HepG2 (cell line): ENCODE results near the gene ZNF620. TPM values are rescaled to one million over a fixed set of nuclear protein-coding genes. Genes with fewer than 3 reads are reported as not detected.
A peak's percentile ranks its signal among the peaks of the same experiment; 100 is the strongest.

Source experiments
- AKAP8 ChIP-seq: sonication (generic); formaldehyde crosslinking; IDR thresholded peaks from 2 replicates; pipeline ENCODE4 v1.5.1; 2020; ENCODE audit warnings: mild to moderate bottlenecking, missing genetic modification reagents
- DPF2 ChIP-seq: sonication (generic); formaldehyde crosslinking; IDR thresholded peaks from 2 replicates; pipeline ENCODE4 v1.4.0; 2020; ENCODE audit warnings: mild to moderate bottlenecking, low read depth, missing genetic modification reagents, borderline replicate concordance
- ELK4 ChIP-seq: sonication (generic); formaldehyde crosslinking; IDR thresholded peaks from 2 replicates; pipeline ENCODE4 v1.9.0; 2021; ENCODE audit warnings: missing genetic modification reagents, borderline replicate concordance
- FOXK2 ChIP-seq: fragments of 450-650 bp; IDR thresholded peaks from 2 replicates; pipeline ENCODE4 v1.6.1; 2016
- HHEX ChIP-seq: IDR thresholded peaks from 2 replicates; pipeline ENCODE4 v1.6.1; 2016; ENCODE audit warnings: control low read depth
- HNF4A ChIP-seq: sonication (generic); formaldehyde crosslinking; IDR thresholded peaks from 2 replicates; pipeline ENCODE4 v1.4.0; 2020; ENCODE audit warnings: missing genetic modification reagents
- HOXA5 ChIP-seq: sonication (generic); formaldehyde crosslinking; IDR thresholded peaks from 2 replicates; pipeline ENCODE4 v1.4.0; 2020; ENCODE audit warnings: missing genetic modification reagents
- KAT7 ChIP-seq: IDR thresholded peaks from 2 replicates; pipeline ENCODE4 v1.6.1; 2018; ENCODE audit warnings: borderline replicate concordance, missing compliant biosample characterization
- KMT2B ChIP-seq: IDR thresholded peaks from 2 replicates; pipeline ENCODE4 v1.6.1; 2016; ENCODE audit warnings: missing genetic modification reagents, missing compliant biosample characterization
- MTF1 ChIP-seq: sonication (generic); formaldehyde crosslinking; IDR thresholded peaks from 2 replicates; pipeline ENCODE4 v1.5.0; 2020; ENCODE audit warnings: missing genetic modification reagents
- PAF1 ChIP-seq: IDR thresholded peaks from 2 replicates; pipeline ENCODE4 v1.6.1; 2016; ENCODE audit warnings: missing genetic modification reagents, missing compliant biosample characterization
- POLR2AphosphoS5 ChIP-seq: IDR thresholded peaks from 2 replicates; pipeline ENCODE4 v1.6.1; 2012; ENCODE audit warnings: low read depth, low read length
- PRDM10 ChIP-seq: sonication (generic); formaldehyde crosslinking; IDR thresholded peaks from 2 replicates; pipeline ENCODE4 v1.4.0; 2020; ENCODE audit warnings: low read depth, missing genetic modification reagents
- SETDB1 ChIP-seq: sonication (generic); formaldehyde crosslinking; IDR thresholded peaks from 2 replicates; pipeline ENCODE4 v1.5.1; 2020; ENCODE audit warnings: missing genetic modification reagents, mild to moderate bottlenecking, borderline replicate concordance
- SRSF9 ChIP-seq: fragments of 200-400 bp; formaldehyde crosslinking; IDR thresholded peaks from 2 replicates; pipeline ENCODE4 v1.6.1; 2018; ENCODE audit warnings: borderline replicate concordance, mild to moderate bottlenecking, low read depth, low read length; ENCODE audit not compliant: insufficient read depth, poor library complexity, severe bottlenecking
- XBP1 ChIP-seq: sonication (generic); formaldehyde crosslinking; IDR thresholded peaks from 2 replicates; pipeline ENCODE4 v1.5.0; 2020; ENCODE audit warnings: missing genetic modification reagents
- ZNF101 ChIP-seq: sonication (generic); formaldehyde crosslinking; IDR thresholded peaks from 2 replicates; pipeline ENCODE4 v1.4.0; 2020; ENCODE audit warnings: mild to moderate bottlenecking, low read depth, missing genetic modification reagents, borderline replicate concordance
- ZNF225 ChIP-seq: sonication (generic); formaldehyde crosslinking; IDR thresholded peaks from 2 replicates; pipeline ENCODE4 v1.4.0; 2020; ENCODE audit warnings: mild to moderate bottlenecking, missing genetic modification reagents
- ZNF24 ChIP-seq: fragments of 450-650 bp; IDR thresholded peaks from 2 replicates; pipeline ENCODE4 v1.6.1; 2017; ENCODE audit warnings: antibody characterized with exemption, mild to moderate bottlenecking
- ZNF432 ChIP-seq: sonication (generic); formaldehyde crosslinking; IDR thresholded peaks from 2 replicates; pipeline ENCODE4 v1.5.0; 2020; ENCODE audit warnings: missing genetic modification reagents, mild to moderate bottlenecking, borderline replicate concordance
- ZNF768 ChIP-seq: sonication (generic); formaldehyde crosslinking; IDR thresholded peaks from 2 replicates; pipeline ENCODE4 v1.4.0; 2020; ENCODE audit warnings: missing genetic modification reagents
- ZNF780A ChIP-seq: sonication (generic); formaldehyde crosslinking; IDR thresholded peaks from 2 replicates; pipeline ENCODE4 v1.8.0; 2022; ENCODE audit warnings: mild to moderate bottlenecking, missing genetic modification reagents, moderate library complexity
- ZNF788 ChIP-seq: sonication (generic); formaldehyde crosslinking; IDR thresholded peaks from 2 replicates; pipeline ENCODE4 v1.5.0; 2020; ENCODE audit warnings: mild to moderate bottlenecking, missing genetic modification reagents, borderline replicate concordance
- ZSCAN25 ChIP-seq: sonication (generic); formaldehyde crosslinking; IDR thresholded peaks from 2 replicates; pipeline ENCODE4 v1.8.0; 2022; ENCODE audit warnings: mild to moderate bottlenecking, missing genetic modification reagents
- ZSCAN31 ChIP-seq: sonication (generic); formaldehyde crosslinking; IDR thresholded peaks from 2 replicates; pipeline ENCODE4 v1.5.0; 2020; ENCODE audit warnings: low read depth, mild to moderate bottlenecking, missing genetic modification reagents
- ZSCAN5A ChIP-seq: sonication (generic); formaldehyde crosslinking; IDR thresholded peaks from 2 replicates; pipeline ENCODE4 v1.8.0; 2022; ENCODE audit warnings: mild to moderate bottlenecking, missing genetic modification reagents, borderline replicate concordance
- polyA plus RNA-seq, 8 experiments: library from polyadenylated mRNA; depleted of rRNA in 3 of 8; stranded (reverse) in 7 of 8; unstranded in 1 of 8; fragments of >200 nt; fragmentation: Illumina TruSeq in 4 of 8; extraction: Trizol in 4 of 8; gene quantifications; 2 replicates each; pipeline versions ENCODE4 v1.2.1 to v1.2.3, GENCODE V29; 2011 to 2016; ENCODE audit warnings: low read depth in 4 of 8, missing spikeins in 1 of 8, mixed read lengths in 1 of 8; ENCODE audit not compliant: insufficient read depth in 1 of 8
- total RNA-seq, 5 experiments: library from RNA; depleted of rRNA; stranded (reverse); fragments of >200 nt; fragmentation: Illumina TruSeq; extraction: Trizol; gene quantifications; 2 replicates each; pipeline ENCODE4 v1.2.3, GENCODE V29; 2016; ENCODE audit warnings: low read depth in 1 of 5

The ZNF620 gene
- total and polyA plus RNA-seq, 2 of the 13 experiments (the other 11 are each of a cell fraction or from before 2014, with no cell fraction given): 2.3 to 12.2 TPM

GRCh38 chr3:40524568-40525285 lies 18.9 kb downstream of the ZNF620 start, which contains the start of gene ZNF621 (continued):
- TF ChIP-seq KAT7: peak; percentile 96; the same call in 1 of the 2 replicates
- peak; percentile 79 for TF ChIP-seq ZSCAN31
- TF ChIP-seq HHEX (CRISPR knock-in tag): no peak
- TF ChIP-seq MTF1 (CRISPR knock-in tag): no peak; the same call in 1 of the 2 replicates
- TF ChIP-seq ZNF432: no peak
- no peak for TF ChIP-seq DPF2 (CRISPR knock-in tag)
- peak; percentile 64; the same call in 1 of the 2 replicates for TF ChIP-seq ZSCAN25 (CRISPR knock-in tag)
- TF ChIP-seq FOXK2: no peak
- TF ChIP-seq HNF4A (CRISPR knock-in tag): peak; percentile 48
- no peak for TF ChIP-seq PAF1 (CRISPR knock-in tag)
- TF ChIP-seq PRDM10: no peak
- peak; percentile 70; the same call in 1 of the 2 replicates for TF ChIP-seq ZNF225 (CRISPR knock-in tag)
- TF ChIP-seq XBP1: no peak
- no peak for TF ChIP-seq HOXA5 (CRISPR knock-in tag)
- TF ChIP-seq POLR2AphosphoS5: peak; percentile 86
- peak; percentile 56; the same call in 1 of the 2 replicates for TF ChIP-seq ZSCAN5A (CRISPR knock-in tag)
- TF ChIP-seq ZNF768 (CRISPR knock-in tag): peak; percentile 76; the same call in 1 of the 2 replicates
- TF ChIP-seq ZNF780A (CRISPR knock-in tag): no peak
- peak; percentile 80; the same call in 1 of the 2 replicates for TF ChIP-seq ZNF788 (CRISPR knock-in tag)
- TF ChIP-seq ZNF101: no peak
- TF ChIP-seq ZNF24: no peak
- 0 out of 2 replicates have a peak, but pooled peaks have one; percentile 38 for TF ChIP-seq AKAP8 (CRISPR knock-in tag)
- no peak for TF ChIP-seq SETDB1 (CRISPR knock-in tag)
- TF ChIP-seq KMT2B (CRISPR knock-in tag): peak; percentile 96
- no peak for TF ChIP-seq SRSF9
- TF ChIP-seq ELK4 (CRISPR knock-in tag): 0 out of 2 replicates have a peak, but pooled peaks have one; percentile 23
